Common myeloid progenitor, CD34-positive (primary cell): Measurements from ENCODE around the gene OAS2.

Experiments used
- CTCF ChIA-PET: fragments of 350-600 bp; sonication (Branson Sonifier 250); formaldehyde crosslinking; loops from one replicate; lab custom pipeline; 2021; ENCODE audit warnings: antibody characterized with exemption; lab: Charles Lee
- POLR2A ChIA-PET: fragments of 350-600 bp; sonication (Branson Sonifier 250); formaldehyde crosslinking; loops from one replicate; lab custom pipeline; 2021; ENCODE audit warnings: antibody characterized with exemption; lab: Charles Lee
- DNase-seq, 3 donors: peaks; one replicate each; pipeline versions ENCODE4 v3.0.0 to v3.0.0-alpha.2; 2013
- H3K27ac ChIP-seq, 2 experiments: 1 replicate in 1 of 2; 2 replicates in 1 of 2; pipeline ENCODE4 v1.7.0; 2013; ENCODE audit warnings: inconsistent platforms in 2 of 2, low read length in 2 of 2, mild to moderate bottlenecking in 2 of 2, low read depth in 1 of 2, moderate library complexity in 1 of 2; ENCODE audit not compliant: severe bottlenecking in 2 of 2, insufficient read depth in 1 of 2, poor library complexity in 1 of 2
- H3K27me3 ChIP-seq, 5 experiments: replicated peaks in 2 of 5; 1 replicate in 3 of 5; 2 replicates in 2 of 5; pipeline versions ENCODE4 v1.6.1 to v1.7.0; 2013; ENCODE audit warnings: low read length in 4 of 5, mild to moderate bottlenecking in 2 of 5, moderate library complexity in 2 of 5, inconsistent platforms in 1 of 5; ENCODE audit not compliant: insufficient read depth in 5 of 5, control insufficient read depth in 4 of 5
- H3K36me3 ChIP-seq, 4 experiments: 1 replicate in 2 of 4; 2 replicates in 2 of 4; pipeline versions ENCODE4 v1.6.1 to v1.7.0; 2013; ENCODE audit warnings: low read length in 3 of 4, control low read depth in 1 of 4, mild to moderate bottlenecking in 1 of 4; ENCODE audit not compliant: control insufficient read depth in 4 of 4, insufficient read depth in 4 of 4
- H3K4me1 ChIP-seq, 4 experiments: 1 replicate in 3 of 4; 2 replicates in 1 of 4; pipeline versions ENCODE4 v1.6.1 to v1.7.1; 2013; ENCODE audit warnings: low read length in 3 of 4, mild to moderate bottlenecking in 3 of 4, control low read depth in 1 of 4, inconsistent platforms in 1 of 4, moderate library complexity in 1 of 4; ENCODE audit not compliant: control insufficient read depth in 4 of 4, insufficient read depth in 4 of 4; ENCODE audit errors: control extremely low read depth in 1 of 4
- H3K4me3 ChIP-seq, 7 experiments: 1 replicate in 4 of 7; 2 replicates in 3 of 7; pipeline versions ENCODE4 v1.5.1 to v1.7.0; 2013; ENCODE audit warnings: mild to moderate bottlenecking in 7 of 7, low read length in 6 of 7, moderate library complexity in 6 of 7, inconsistent platforms in 2 of 7, low read depth in 2 of 7, control low read depth in 1 of 7; ENCODE audit not compliant: insufficient read depth in 4 of 7, control insufficient read depth in 1 of 7; ENCODE audit errors: extremely low read depth in 1 of 7
- H3K9me3 ChIP-seq, 5 experiments: 1 replicate in 4 of 5; 2 replicates in 1 of 5; pipeline versions ENCODE4 v1.6.1 to v1.7.1; 2013; ENCODE audit warnings: low read length in 4 of 5, mild to moderate bottlenecking in 2 of 5, inconsistent platforms in 1 of 5, low read depth in 1 of 5, moderate library complexity in 1 of 5; ENCODE audit not compliant: control insufficient read depth in 4 of 5, insufficient read depth in 2 of 5; ENCODE audit errors: control extremely low read depth in 1 of 5
- WGBS: methylation state at CpG from one replicate; pipeline ENCODE4 v1.1.5; 2013; ENCODE audit not compliant: insufficient coverage; 5-methylcytosine and 5-hydroxymethylcytosine counted together

The OAS2 gene

DNA sequence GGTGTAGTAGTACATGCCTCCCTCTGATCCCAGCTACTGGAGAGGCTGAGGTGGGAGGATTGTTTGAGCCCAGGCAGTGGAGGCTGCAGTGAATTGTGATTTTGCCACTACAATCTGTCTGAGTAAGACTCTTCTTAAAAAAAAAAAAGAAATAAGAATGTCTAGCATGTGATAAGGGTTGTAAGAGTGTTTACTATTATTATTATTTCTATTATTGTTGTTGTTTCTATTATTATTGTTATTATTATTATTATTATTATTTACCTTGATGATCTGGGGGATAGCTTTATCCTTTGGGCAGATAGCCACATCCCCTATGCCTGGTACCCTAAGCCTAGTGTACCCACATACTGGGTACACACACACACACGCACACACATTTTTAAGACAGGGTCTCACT is 35.7 kb upstream of the OAS2 start:
- H3K36me3 ChIP-seq: peaks cover 7 to 36% (median 15%) of the 10 kb centered on the region in 4 experiments
- WGBS: no CpG with 5 or more reads among the region's 1 CpG
- CTCF ChIA-PET: interaction anchor here (0.9 to 1.3 kb wide), 2 partner anchors 18 to 51 kb away, joined by 3 to 4 read pairs; no protein-coding TSS in a partner anchor

DNA sequence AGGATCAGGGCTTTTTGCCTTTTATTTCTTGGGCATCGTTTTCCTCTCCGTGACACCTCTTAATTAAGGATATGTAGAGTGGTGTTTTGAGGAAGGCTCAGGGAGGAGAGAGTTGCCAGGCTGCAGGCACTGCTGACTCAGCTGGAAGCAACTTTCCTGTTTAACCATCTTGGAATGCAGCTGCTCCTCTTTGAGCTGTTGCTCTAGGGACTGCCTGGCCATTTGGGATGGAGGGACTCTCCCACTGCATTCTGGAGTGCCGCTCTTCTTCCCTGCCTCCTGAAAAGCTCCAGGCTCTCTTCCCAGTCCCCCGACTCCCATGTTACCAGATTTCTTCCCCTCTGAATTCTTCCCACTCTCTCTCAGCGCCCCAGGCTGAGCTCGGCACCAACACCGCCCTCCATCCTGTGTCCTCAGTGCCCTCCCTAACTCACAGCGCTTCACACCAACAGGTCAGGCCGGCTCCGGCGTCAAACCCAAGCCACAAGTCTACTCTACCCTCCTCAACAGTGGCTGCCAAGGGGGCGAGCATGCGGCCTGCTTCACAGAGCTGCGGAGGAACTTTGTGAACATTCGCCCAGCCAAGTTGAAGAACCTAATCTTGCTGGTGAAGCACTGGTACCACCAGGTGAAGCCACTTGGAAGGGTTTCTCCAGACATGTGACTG is 34.2 kb upstream of the OAS2 start:
- Histone ChIP-seq H3K27ac (no peak overlapping the region), H3K27me3 (no peaks in the 10 kb centered on the region), H3K4me1 (peaks cover 0 to 13% (median 12%) of the 10 kb centered on the region in 4 experiments), H3K4me3 (no peak overlapping the region), H3K36me3 (peaks cover 13 to 48% (median 21%) of the 10 kb centered on the region in 4 experiments), H3K9me3 (no peaks in the 10 kb centered on the region)
- DNase-seq: no peak
- ChIA-PET CTCF (interaction anchor here (0.8 to 1.3 kb wide), 4 partner anchors 14 to 49 kb away, joined by 3 to 4 read pairs (median 4); partner anchors contain the start of gene OAS1), POLR2A (no interaction called here)
- 97% methylated on average over 15 of the region's 15 CpGs for WGBS

More for the DNA sequence above, 35.7 kb upstream of the OAS2 start:
- POLR2A ChIA-PET: no interaction called here
- no peaks in the 10 kb centered on the region for H3K27me3 ChIP-seq
- no peak overlapping the region for H3K27ac ChIP-seq
- H3K4me3 ChIP-seq: no peak overlapping the region
- no peaks in the 10 kb centered on the region for H3K9me3 ChIP-seq
- peaks cover 0 to 25% (median 23%) of the 10 kb centered on the region in 4 experiments for H3K4me1 ChIP-seq
- no peak for DNase-seq

DNA sequence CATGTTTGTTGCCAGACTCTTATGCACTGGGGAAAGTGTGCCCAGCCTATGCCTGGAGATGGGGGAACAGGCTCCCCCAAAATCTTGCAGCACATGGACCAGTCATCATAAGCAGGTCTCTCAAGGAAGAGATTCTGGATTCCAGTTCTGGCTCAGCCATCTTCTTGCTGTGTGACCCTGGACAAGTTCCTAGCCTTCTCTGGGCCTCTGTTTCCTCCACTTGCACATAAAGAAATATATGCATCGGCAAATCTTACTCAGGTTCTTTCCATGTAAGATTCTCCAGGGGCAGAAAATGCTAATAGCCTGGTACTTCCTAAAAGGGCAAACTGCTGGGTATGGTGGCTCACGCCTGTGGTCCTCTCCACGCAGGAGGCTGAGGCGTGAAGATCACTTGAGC is 32.8 kb upstream of the OAS2 start:
- 100% methylated on average over 3 of the region's 4 CpGs for WGBS
- H3K9me3 ChIP-seq: no peaks in the 10 kb centered on the region
- no peak overlapping the region for H3K27ac ChIP-seq
- ChIA-PET CTCF (no interaction called here), POLR2A (no interaction called here)
- H3K36me3 ChIP-seq: peaks cover 13 to 57% (median 24%) of the 10 kb centered on the region in 4 experiments
- DNase-seq: no peak
- H3K4me1 ChIP-seq: no peaks in the 10 kb centered on the region
- no peaks in the 10 kb centered on the region for H3K27me3 ChIP-seq
- no peak overlapping the region for H3K4me3 ChIP-seq

DNA sequence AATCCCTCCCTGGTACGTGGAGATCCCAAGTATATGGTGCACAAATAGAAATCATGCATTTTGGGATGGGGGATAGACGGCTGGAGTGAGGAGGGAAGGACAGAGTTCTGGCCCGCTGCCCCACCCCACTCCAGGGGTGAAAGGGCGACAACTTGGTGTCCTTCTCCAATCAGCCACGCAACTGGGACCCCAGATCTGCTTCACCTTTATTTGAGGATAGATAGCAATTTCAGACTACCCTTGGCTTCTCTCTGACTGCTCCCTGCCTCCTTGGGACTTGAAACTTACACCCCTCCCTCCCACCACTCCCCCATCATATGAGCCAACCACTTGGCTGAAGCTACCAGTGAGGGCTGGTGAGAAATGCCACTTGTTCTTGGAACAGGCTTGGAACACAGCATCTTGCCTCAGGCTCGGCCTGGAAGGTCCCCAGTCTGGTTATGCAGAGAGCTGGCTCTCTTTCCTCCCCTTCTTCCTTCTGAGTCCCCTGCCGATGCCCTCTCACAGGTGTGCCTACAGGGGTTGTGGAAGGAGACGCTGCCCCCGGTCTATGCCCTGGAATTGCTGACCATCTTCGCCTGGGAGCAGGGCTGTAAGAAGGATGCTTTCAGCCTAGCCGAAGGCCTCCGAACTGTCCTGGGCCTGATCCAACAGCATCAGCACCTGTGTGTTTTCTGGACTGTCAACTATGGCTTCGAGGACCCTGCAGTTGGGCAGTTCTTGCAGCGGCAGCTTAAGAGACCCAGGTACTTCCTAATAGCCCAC is 31.9 kb upstream of the OAS2 start:
- H3K4me3 ChIP-seq: no peak overlapping the region
- H3K9me3 ChIP-seq: peaks cover 0 to under 1% (median 0%) of the 10 kb centered on the region in 5 experiments
- no peak for DNase-seq
- CTCF ChIA-PET: no interaction called here
- H3K27ac ChIP-seq: no peak overlapping the region
- 97% methylated on average over 14 of the region's 14 CpGs for WGBS
- H3K27me3 ChIP-seq: no peaks in the 10 kb centered on the region
- H3K4me1 ChIP-seq: no peaks in the 10 kb centered on the region
- POLR2A ChIA-PET: no interaction called here
- peaks cover 14 to 66% (median 24%) of the 10 kb centered on the region in 4 experiments for H3K36me3 ChIP-seq

DNA sequence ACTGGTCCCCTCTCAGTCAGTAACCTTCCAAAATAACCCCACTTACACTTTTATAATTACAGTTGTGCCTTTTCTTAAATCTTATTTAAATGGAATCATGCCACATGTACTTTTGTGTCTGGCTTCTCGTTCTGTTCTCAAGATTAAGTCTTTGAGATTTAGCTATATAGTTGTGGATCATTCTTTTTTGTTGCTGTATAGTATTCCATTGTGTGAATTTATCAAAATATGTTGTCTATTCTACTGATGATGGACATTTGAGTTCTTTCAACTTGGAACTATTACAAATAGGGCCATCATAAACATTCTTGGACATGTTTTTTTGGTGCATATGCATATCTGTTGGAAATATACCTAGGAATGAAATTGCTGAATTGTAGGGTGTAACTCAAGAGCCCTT is 31.0 kb upstream of the OAS2 start:
- H3K9me3 ChIP-seq: peaks cover 0 to 5% (median 1%) of the 10 kb centered on the region in 5 experiments
- no peak for DNase-seq
- no CpG with 5 or more reads among the region's 1 CpG for WGBS
- H3K4me3 ChIP-seq: no peak overlapping the region
- H3K27me3 ChIP-seq: no peaks in the 10 kb centered on the region
- H3K36me3 ChIP-seq: peaks cover 18 to 68% (median 25%) of the 10 kb centered on the region in 4 experiments
- H3K4me1 ChIP-seq: no peaks in the 10 kb centered on the region
- CTCF ChIA-PET: no interaction called here
- POLR2A ChIA-PET: no interaction called here
- no peak overlapping the region for H3K27ac ChIP-seq

DNA sequence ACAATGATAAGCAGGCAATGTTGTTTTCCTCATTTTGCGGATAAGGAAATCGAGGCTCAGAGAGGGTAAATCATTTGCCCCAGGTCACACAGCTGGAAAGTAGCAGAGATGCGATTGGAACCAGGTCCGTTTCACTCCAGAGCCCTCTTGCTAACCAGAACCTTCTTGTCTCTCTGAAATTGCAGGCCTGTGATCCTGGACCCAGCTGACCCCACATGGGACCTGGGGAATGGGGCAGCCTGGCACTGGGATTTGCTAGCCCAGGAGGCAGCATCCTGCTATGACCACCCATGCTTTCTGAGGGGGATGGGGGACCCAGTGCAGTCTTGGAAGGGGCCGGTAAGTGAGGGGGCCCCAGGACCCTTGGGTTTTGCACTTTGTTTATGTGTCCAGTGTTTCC is 30.6 kb upstream of the OAS2 start:
- peaks cover 0 to 8% (median 3%) of the 10 kb centered on the region in 5 experiments for H3K9me3 ChIP-seq
- H3K36me3 ChIP-seq: peaks cover 21 to 72% (median 25%) of the 10 kb centered on the region in 4 experiments
- no peak for DNase-seq
- CTCF ChIA-PET: interaction anchor here (1.1 kb wide), 1 partner anchor 45 kb away, joined by 3 read pairs; no protein-coding TSS in a partner anchor
- H3K27ac ChIP-seq: no peak overlapping the region
- POLR2A ChIA-PET: no interaction called here
- no peaks in the 10 kb centered on the region for H3K27me3 ChIP-seq
- 100% methylated on average over 5 of the region's 5 CpGs for WGBS
- H3K4me1 ChIP-seq: no peaks in the 10 kb centered on the region
- no peak overlapping the region for H3K4me3 ChIP-seq
